OCI-LY1 (cell line): ENCODE data around the gene SLC13A5.

Experiments used
- H2AFZ ChIP-seq: fragments of 200-600 bp; sonication (generic), shearing (Covaris generic); 2 replicates; pipeline ENCODE4 v1.6.0; 2014; ENCODE audit warnings: antibody characterized with exemption, mild to moderate bottlenecking, low read length
- H3F3A ChIP-seq: fragments of 200-600 bp; sonication (generic), shearing (Covaris generic); 2 replicates; pipeline ENCODE4 v1.6.0; 2014; ENCODE audit warnings: mild to moderate bottlenecking, antibody characterized with exemption, low read length, moderate library complexity; ENCODE audit not compliant: insufficient read depth
- H3K27ac ChIP-seq: fragments of 200-600 bp; sonication (generic); 2 replicates; pipeline ENCODE4 v1.5.1; 2014; ENCODE audit warnings: low read length, mixed run types, mild to moderate bottlenecking, low read depth; ENCODE audit not compliant: poor library complexity, severe bottlenecking
- H3K27me3 ChIP-seq: fragments of 200-600 bp; sonication (generic); 2 replicates; pipeline ENCODE4 v1.6.0; 2014; ENCODE audit warnings: antibody characterized with exemption, mild to moderate bottlenecking, low read length, moderate library complexity; ENCODE audit not compliant: insufficient read depth
- H3K36me3 ChIP-seq: fragments of 200-600 bp; sonication (generic); 2 replicates; pipeline ENCODE4 v1.6.1; 2014; ENCODE audit warnings: mild to moderate bottlenecking, antibody characterized with exemption, low read length, moderate library complexity, mixed read lengths; ENCODE audit not compliant: insufficient read depth
- H3K4me1 ChIP-seq: fragments of 200-600 bp; sonication (generic); 2 replicates; pipeline ENCODE4 v1.5.1; 2014; ENCODE audit warnings: mild to moderate bottlenecking, low read length, moderate library complexity; ENCODE audit not compliant: insufficient read depth, severe bottlenecking
- H3K4me2 ChIP-seq: fragments of 200-600 bp; sonication (generic), shearing (Covaris generic); 2 replicates; pipeline ENCODE4 v1.6.1; 2014; ENCODE audit warnings: low read length
- H3K4me3 ChIP-seq: fragments of 200-600 bp; sonication (generic); 2 replicates; pipeline ENCODE4 v1.5.1; 2014; ENCODE audit warnings: low read length, low read depth, mild to moderate bottlenecking, mixed read lengths; ENCODE audit not compliant: poor library complexity, severe bottlenecking
- H3K79me2 ChIP-seq: fragments of 200-600 bp; shearing (Covaris generic); 2 replicates; pipeline ENCODE4 v1.6.1; 2016; ENCODE audit warnings: mixed run types, low read length, mixed read lengths; ENCODE audit not compliant: insufficient read depth
- H3K9ac ChIP-seq: fragments of 200-600 bp; sonication (generic), shearing (Covaris generic); 2 replicates; pipeline ENCODE4 v1.6.1; 2014; ENCODE audit warnings: mild to moderate bottlenecking, low read length, mixed read lengths
- H3K9me2 ChIP-seq: fragments of 200-600 bp; sonication (generic), shearing (Covaris generic); 2 replicates; pipeline ENCODE4 v1.6.1; 2014; ENCODE audit warnings: low read depth, mild to moderate bottlenecking, low read length, mixed read lengths
- H3K9me3 ChIP-seq: fragments of 200-600 bp; shearing (Covaris generic); 2 replicates; pipeline ENCODE4 v1.6.1; 2014; ENCODE audit warnings: low read length, mixed read lengths
- H4K20me1 ChIP-seq: fragments of 200-600 bp; sonication (generic), shearing (Covaris generic); 2 replicates; pipeline ENCODE4 v1.6.0; 2016; ENCODE audit warnings: mild to moderate bottlenecking, low read length; ENCODE audit not compliant: insufficient read depth
- CTCF ChIP-seq: fragments of 200-600 bp; sonication (generic), shearing (Covaris generic); IDR thresholded peaks from 2 replicates; pipeline ENCODE4 v1.5.1; 2017; ENCODE audit warnings: mild to moderate bottlenecking, antibody characterized with exemption, low read length, moderate library complexity, mixed read lengths
- EZH2 ChIP-seq: fragments of 200-600 bp; sonication (generic), shearing (Covaris generic); IDR thresholded peaks from 2 replicates; pipeline ENCODE4 v1.8.0; 2017; ENCODE audit warnings: borderline replicate concordance, mixed run types, mild to moderate bottlenecking, antibody characterized with exemption, low read length, moderate library complexity, mixed read lengths

Gene SLC13A5

GRCh38 chr17:6753546-6753945 is 40.4 kb upstream of the SLC13A5 start:
- Histone ChIP-seq H3K9me2 (no peaks in the 10 kb centered on the region), H3K9ac (no peak overlapping the region), H3K9me3 (no peaks in the 10 kb centered on the region), H3K4me1 (no peaks in the 10 kb centered on the region), H3K4me3 (no peak overlapping the region), H3K27me3 (no peaks in the 10 kb centered on the region), H3K36me3 (no peaks in the 10 kb centered on the region), H2AFZ (no peak overlapping the region), H4K20me1 (no peaks in the 10 kb centered on the region), H3K4me2 (no peak overlapping the region), H3K27ac (no peak overlapping the region), H3F3A (no peaks in the 10 kb centered on the region), H3K79me2 (no peaks in the 10 kb centered on the region)
- no peak for TF ChIP-seq CTCF
- TF ChIP-seq EZH2, result no peak

- Histone ChIP-seq H4K20me1 (no peaks in the 10 kb centered on the region), H3F3A (no peaks in the 10 kb centered on the region), H3K36me3 (no peaks in the 10 kb centered on the region), H3K9me3 (no peaks in the 10 kb centered on the region), H3K79me2 (no peaks in the 10 kb centered on the region), H3K27ac (no peak overlapping the region), H2AFZ (no peak overlapping the region), H3K4me3 (no peak overlapping the region), H3K4me2 (no peak overlapping the region), H3K4me1 (no peaks in the 10 kb centered on the region), H3K9me2 (no peaks in the 10 kb centered on the region), H3K9ac (no peak overlapping the region), H3K27me3 (no peaks in the 10 kb centered on the region)
- TF ChIP-seq CTCF, result no peak
- no peak for TF ChIP-seq EZH2
Observed at GRCh38 chr17:6753006-6753445, 39.9 kb upstream of the SLC13A5 start.

GRCh38 chr17:6752068-6752909 is 39.1 kb upstream of the SLC13A5 start:
- Histone ChIP-seq H3K27me3 (no peaks in the 10 kb centered on the region), H2AFZ (no peak overlapping the region), H3K9me3 (no peaks in the 10 kb centered on the region), H3F3A (no peaks in the 10 kb centered on the region), H3K27ac (no peak overlapping the region), H4K20me1 (no peaks in the 10 kb centered on the region), H3K4me2 (no peak overlapping the region), H3K9ac (no peak overlapping the region), H3K9me2 (no peaks in the 10 kb centered on the region), H3K36me3 (no peaks in the 10 kb centered on the region), H3K4me1 (no peaks in the 10 kb centered on the region), H3K4me3 (no peak overlapping the region), H3K79me2 (no peaks in the 10 kb centered on the region)
- no peak for TF ChIP-seq CTCF
- TF ChIP-seq EZH2, result no peak
